HG02763 (cell line): ENCODE data around the gene LIN54.
"Not testable (repeated sequence)": the region's sequence is repeated elsewhere in the genome, so short reads cannot be mapped to it uniquely, and the experiment has no call there.

Experiments
- ATAC-seq: cut with Tn5 transposase; IDR thresholded peaks from one replicate; pipeline ENCODE4 v1.9.1; 2021; ENCODE audit warnings: mild to moderate bottlenecking, moderate library complexity; ENCODE audit not compliant: unreplicated experiment

LIN54 gene

DNA sequence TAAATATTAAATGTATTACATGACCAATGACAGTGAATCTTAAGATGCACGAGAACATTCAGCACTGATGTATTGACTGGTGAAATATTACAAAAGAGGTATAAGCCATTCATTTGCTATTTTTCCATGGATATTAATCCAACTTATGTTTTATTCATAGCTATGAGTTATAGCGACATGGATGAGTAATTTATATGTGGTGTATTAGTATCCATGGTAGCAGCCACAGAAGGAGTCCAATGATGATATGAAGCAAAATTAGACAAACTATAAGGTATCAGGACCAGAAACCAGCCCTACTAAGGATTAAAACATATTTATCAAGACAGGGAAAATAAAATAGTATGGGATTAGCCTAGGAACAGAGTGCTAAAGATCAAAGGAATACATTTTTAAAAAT, 59.4 kb downstream of the LIN54 start:
- ATAC-seq: no peak

DNA sequence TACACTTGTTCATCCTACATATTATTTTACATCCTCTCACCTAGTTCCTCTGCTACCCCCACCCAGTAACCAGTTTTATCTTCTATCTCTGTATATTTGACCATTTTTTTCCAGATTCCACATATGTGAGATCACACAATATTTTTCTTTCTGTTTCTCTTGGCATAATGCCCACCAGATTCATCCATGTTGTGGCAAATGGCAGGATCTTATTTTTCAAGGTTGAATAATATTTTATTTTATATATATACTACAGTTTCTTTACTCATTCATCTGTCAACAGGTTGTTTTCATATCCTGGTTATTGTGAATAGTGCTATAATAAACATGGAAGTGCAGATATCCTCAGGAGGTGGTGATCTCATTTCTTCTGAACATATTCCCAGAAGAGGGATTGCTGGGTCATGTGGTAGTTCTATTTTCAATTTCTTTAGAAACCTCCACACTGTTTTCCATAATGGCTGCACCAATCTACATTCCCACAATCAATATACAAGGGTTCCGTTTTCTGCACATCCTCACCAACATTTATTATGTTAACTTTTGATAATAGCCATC, 61.9 kb downstream of the LIN54 start:
- ATAC-seq: no peak

DNA sequence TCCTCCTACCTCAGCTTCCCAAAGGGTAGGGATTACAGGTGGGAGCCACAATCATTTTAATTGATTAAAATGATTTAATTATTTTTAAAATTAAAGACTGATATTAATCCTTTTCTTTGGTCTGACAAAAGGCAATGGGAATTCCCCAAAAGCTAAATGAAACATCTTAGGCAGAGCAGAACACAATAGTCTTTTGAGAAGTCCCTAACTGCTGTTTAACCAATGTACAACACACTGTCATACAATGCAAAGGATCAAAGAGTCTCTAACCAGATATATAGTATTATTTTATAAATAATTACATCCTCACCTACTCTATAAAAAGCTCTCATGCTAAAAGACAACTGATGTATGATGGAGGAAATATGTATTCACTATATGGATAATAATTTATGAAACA, 63.1 kb downstream of the LIN54 start:
- no peak for ATAC-seq

DNA sequence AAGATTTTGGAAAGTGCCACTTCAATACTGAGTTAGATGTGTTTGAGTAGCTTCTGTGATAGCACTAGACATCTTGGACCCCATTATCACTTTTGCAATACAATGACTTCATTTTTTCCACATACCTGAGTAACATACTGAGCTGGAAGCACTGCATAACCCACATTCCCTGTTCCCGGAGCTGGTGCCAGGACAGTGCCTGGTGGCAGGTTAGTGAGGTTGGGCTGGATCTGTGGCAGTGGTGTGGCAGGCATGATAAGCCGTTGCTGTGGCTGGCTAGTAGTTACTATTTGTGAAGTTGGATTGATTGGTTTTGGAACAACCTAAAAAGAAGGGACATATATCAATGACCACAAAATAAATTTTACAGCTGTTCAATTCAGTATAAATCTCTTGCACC, 71.2 kb downstream of the LIN54 start:
- ATAC-seq: no peak

DNA sequence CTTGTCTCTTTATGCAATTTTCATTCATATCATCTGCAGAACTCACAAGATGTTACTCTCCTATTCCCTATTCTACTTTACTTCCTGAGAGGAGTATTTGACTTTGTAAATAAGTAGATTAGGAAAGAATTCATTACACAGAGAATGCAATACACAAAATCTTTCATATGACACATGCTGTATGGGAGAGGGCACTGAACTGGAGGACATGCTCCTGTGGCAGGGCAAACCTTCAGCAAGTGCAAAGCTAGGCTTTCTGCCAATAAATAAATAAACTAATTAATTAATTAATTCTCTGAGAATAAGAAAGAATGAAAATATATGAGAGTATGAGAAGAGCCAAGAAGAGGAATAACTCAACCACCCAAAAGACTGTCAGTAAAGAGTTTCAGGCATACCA, 76.2 kb downstream of the LIN54 start:
- ATAC-seq: no peak

DNA sequence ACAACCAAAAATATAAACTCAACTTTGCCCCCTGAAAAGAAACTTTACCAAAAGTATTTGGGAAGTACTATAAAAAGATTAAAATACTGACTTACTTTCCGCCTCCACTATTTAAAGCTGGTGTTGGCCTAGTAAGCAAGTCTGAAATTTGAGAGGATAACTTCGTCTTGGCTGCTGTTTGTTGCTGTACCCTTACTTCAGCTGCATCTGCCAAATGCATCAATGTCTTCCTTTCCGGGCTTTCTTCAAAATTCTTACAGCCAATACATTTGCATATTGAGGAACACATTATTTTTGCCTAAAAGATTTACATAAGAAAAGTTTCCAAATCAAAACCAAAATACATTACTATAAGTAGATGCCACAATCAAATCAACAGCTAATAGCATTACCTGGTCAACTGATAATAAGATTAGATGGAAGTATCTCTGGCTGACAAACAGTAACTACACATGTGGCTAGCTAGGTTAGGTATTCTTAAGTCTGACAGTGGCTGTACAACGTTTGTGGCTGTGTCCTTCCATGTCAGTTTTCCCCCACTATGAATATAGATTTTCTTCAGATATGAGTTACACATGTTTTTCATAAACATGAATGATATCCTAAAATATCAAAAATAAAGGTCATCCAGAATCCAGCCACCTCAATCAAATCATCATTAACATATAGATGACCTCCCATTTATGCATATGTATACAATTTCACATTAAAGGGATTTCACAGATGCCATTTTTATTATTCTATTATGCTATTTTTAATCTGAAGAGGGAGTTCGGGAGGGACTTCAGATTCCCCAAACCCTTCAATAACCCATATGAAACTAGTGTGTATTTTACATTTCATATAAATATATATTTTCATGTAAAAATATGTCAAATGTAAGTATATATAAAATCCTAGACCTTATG, 79.5 kb downstream of the LIN54 start:
- no peak for ATAC-seq

DNA sequence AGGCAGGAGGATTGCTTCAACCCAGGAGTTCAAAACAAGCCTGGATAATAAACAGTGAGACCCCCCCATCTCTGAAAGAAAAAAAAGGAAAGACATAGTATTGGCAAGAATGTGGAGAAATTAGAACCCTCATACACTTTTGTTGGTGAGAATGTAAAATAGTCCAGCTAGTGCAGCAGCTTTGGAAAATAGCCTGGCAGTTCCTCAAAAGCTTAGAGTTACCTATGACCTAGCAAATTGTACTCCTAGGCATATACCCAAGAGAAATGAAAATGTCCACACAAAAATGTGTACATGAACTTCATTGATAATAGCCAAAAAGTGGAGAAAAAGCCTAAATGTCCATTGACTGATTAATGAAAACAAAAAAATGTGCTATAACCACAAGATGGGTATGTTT, 88.8 kb downstream of the LIN54 start:
- ATAC-seq: no peak

DNA sequence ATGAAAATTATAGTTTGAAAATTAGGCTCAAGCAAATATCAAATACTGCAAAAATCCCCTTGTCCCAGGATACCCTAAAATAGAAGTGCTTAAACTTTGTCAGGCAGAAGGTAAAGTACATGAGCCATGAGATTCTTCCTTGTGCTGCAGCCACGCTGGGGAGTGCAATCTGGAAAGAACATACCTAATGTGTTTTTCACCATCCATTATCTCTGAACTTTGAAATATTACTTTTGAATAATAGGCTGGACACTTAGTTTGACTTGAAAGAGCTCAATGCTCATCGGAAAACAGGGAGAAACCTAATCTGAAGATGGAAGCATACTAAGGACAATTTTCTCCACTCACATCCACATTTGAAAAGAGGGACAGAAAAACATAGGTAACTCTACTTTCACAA, 91.2 kb downstream of the LIN54 start:
- no peak for ATAC-seq

DNA sequence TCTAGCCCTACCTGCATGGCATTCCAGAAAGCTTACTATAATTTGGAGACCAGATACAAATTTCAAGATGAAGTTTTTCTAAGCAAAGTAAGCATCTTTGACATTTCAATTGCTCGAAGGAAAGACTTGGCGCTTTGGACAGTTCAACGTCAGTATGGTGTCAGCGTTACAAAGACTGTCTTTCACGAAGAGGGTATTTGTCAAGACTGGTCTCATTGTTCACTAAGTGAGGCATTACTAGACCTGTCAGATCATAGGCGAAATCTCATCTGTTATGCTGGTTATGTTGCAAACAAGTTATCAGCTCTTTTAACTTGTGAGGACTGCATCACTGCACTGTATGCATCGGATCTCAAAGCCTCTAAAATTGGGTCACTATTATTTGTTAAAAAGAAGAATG, 92.5 kb downstream of the LIN54 start:
- ATAC-seq: no peak

DNA sequence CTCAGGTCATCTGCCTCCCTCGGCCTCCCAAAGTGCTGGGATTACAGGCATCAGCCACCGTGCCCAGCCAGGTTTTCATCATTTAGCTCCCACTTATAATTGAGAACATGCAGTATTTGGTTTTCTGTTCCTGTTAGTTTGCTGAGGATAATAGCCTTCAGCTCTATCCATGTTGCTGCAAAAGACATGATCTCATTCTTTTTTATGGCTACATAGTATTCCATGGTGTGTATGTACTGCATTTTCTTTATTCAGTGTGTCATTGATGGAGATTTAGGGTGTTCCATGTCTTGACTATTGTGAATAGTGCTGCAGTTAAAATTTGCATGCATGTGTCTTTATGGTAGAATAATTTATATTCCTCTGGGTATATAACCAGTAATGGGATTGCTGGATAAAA, 96.7 kb downstream of the LIN54 start:
- ATAC-seq: not testable (repeated sequence)

DNA sequence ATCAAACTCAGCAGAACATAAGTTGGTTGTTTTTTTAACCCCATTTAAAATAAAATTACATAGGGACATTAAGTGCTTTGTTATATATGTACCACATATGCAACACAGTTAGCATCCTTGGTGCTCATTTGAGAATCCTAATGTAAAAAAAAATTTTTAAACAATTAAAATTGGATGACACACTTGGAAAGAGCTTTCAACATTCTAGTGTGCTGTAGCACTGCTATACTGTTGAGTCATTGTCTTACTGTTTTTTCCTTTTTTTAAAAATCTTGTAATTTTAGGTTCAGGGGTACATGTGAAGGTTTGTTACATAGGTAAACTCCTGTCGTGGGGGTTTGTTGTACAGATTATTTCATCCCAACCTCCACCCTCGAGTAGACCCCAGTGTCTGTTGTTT, 97.3 kb downstream of the LIN54 start:
- no peak for ATAC-seq

DNA sequence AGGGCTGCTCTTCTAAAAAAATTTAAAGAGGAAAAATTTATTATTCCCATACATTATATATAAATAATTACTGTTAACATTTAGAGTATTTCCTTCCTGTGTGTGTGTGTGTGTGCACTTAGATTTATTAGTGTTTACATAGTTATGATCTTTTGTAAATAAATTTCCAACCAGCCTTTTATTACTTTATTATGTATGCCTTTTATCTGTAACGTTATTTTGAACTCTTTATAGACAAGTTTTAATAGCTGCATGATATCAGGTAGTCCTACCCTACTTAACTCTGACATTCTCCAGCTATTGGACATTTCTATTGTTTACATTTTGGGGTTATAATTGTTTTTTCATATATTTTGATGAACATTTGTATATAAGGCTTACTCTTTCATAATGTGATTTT, 101.3 kb downstream of the LIN54 start:
- ATAC-seq: no peak

DNA sequence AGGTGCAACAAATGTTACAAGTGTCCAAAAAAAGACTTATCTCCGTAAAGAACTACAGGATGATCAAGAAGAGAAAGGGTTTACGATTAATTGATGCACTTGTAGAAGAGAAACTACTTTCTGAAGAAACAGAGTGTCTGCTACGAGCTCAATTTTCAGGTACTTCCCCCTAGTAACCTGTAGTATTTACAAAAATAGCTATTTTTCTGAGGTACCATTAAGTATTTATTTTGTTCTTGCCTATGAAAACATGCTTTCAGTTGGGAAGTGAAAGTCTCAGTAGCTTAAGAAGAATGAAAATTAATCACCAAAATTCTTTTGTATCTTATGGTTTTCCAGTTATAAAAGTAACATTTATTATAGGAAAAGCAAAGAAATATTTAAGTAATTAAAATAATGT, 104.2 kb downstream of the LIN54 start:
- no peak for ATAC-seq

DNA sequence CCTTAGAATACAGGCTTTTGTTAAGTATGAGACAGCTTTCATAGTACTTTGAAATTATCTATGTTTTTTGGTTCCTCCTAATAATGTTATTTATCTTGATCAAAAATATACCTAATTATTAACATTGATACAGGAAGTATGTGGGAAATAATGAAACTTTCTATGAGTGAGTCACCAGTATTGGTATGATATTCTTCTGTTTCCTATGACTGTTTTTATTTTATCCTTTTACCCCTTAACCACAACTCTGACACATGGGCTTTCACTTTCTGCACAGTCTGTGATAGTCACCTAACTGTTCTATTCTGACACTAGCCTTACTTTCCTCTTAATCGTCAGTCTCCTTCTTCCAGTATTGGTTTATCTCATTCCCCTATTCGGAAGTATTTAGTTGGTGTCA, 105.4 kb downstream of the LIN54 start:
- peak; percentile 35 for ATAC-seq

DNA sequence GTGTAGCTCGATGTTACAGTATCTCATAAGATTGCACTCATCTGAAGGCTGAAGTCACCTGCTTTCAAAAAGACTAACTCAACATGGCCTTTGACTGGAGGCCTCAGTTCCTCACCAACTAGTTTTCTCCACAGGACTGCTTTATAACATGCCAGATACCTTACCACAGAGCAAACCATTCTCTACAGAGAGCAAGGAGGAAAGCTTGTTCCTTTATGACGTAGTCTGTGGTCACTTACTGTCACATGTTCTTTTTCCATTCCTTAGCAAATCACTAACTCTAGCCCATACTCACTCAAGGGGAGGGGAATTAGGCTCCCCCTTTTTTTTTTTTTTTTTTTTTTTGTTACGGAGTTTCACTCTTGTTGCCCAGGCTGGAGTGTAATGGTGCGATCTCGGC, 106.9 kb downstream of the LIN54 start:
- no peak for ATAC-seq

DNA sequence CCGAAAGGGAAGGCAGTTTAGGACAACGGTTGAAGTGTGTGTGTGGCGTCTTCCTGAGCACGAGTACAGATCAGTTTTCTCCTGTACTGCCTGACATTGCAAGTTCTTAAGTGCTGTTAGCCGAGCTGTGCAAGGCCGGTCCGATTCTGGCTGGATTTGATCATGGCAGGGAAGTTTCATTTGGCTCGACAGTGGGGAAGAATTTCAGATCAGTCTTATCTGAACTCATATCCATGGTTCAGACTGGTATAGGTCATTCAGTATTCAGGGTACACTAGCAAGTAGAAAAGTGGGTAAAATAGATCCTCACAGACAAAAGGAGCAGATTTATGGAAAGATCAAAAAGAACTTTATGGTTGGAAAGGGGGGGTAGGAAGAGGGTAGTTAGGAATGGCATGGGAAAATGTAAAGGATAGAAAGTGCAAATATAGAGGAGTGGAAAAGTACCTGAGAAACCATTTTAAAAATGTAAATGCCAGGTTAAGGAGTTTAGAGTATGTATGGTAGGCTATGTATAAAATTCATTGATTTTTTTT, 109.4 kb downstream of the LIN54 start:
- ATAC-seq: no peak

DNA sequence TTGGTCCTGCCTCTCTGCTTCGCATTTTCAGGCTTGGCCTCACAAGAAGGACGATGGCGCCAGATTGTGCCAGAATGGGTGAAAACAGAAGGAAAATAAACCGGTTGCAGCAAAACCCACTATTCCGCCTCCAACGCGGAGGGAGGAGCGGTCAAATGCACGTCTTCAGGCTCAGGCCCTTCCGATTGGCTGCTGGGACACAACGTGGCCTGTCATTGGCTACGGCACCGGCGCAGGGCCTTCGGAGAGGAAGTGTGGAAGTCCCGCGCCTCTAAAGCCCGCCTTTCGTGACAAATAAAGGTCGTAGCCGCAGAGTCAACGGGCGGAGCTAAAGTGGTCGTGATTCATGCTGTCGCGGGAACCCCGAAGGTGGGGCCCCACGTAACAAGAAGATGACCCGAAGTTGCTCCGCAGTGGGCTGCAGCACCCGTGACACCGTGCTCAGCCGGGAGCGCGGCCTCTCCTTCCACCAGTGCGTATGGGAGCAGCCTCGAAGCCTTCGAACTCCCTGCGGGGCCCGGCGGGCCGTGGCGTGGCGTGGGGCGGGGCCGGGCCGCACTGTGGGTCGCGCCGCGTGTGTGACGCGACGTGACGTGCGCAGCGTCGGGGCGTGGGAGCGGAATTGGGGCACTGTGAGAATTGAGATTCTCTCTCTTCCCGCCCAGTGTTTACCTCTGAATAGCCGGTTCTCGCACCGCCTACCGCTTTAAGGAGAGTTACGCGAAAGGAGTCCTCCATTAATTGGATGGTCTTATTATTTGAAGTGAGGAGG, 110.0 kb downstream of the LIN54 start, which contains the start of gene THAP9:
TSS of gene THAP9 (plus strand) at position 325 of the 772 bp plus-strand sequence. CDS start at position 393, 68 bp downstream.
- ATAC-seq: peak; percentile 92

DNA sequence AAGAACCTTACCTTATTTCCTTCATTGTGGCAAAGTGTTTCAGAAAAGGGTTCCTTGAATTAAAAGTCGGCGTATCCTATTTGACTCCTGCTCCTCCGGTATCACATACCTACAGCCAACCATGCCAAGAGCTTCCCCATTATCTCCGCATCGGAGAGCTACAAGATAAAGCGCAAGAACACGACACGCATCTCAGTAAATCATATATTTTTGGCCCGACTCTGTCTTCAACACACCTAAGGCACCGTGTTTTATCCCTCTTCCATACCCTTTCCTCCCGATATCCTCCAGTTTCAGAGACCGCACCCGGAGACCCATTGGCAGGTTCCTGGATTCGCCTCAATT, 110.6 kb downstream of the LIN54 start:
- peak; percentile 9 for ATAC-seq

DNA sequence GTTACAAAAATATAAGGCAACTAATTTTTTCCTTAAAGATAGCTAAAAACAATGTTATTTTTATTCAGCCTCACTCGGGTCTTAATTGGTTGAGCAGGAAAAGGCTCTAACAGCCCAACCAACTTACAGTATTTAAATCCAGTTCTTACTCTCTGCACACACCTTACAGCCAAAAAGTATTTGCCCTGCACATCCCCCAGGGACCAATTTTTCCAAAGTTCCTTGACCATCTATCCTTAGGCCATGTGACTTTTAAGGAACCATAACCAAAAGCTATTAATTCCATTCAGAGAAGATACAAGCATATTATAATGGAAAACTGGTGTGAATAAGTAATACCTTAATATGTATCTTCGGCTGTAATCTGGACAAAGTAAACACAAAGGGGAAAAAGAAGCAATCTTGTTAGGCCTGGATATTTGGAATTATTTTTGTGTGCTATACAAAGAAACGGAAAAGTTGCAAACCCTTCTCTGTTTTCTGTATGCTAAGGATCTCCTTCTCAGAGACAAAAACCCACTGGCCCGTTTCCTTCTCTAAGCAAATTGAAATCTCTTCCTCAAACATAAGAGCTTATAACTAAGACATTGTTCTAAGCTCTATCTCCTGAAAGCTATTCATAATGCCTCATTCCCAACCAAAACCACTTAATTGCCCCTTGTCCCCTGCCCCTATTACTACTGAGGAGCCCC, 111.1 kb downstream of the LIN54 start:
- ATAC-seq: no peak

DNA sequence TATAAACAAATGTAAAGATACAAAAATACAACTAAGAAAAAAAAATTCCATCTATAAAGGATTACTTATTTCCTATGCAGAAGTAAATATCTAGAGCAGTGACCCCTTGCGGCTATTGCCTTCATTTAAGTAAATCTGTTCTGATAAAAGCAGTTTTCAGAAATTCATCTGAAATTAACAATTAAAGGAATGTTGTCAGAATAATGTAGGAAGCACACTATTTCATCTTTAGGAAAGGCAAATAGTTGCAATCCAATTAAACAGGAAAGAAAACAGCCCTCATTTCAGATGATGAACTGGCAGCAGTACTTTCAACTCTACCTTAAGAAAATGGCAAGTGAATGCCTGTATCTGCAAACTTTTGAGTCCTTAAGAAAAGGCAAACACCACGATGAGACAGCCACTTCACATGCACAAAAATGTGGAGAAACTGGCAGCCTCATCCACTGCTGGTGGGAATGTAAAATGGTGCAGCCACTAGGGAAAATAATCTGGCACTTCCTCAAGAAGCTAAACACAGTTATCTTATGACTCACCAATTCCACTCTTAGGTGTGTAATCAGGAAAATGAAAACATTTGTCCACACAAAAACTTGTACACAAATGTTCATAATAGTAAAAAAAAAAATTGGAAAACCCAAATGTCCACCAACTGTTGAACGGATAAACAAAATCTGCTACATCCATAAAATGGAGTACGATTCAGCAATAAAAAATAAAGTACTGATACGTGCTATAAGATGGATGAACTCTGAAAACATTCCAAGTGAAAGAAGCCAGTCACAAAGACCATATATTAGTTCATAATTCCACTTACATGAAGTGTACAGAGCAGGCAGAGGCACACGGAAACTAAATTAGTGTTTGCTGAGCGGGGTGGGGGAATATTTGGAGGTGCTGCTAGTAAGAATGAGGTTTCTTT, 112.0 kb downstream of the LIN54 start:
- ATAC-seq: no peak
